DND-41 (cell line): Measurements from ENCODE around the gene AQP9.

Source experiments
- CTCF ChIP-seq: IDR thresholded peaks from 2 replicates; pipeline ENCODE4 v1.5.1; 2012; ENCODE audit warnings: borderline replicate concordance, low read length, moderate library complexity, mild to moderate bottlenecking; ENCODE audit not compliant: poor library complexity, severe bottlenecking; ENCODE audit errors: extremely low read depth
- EZH2 ChIP-seq: IDR thresholded peaks from 3 replicates; pipeline ENCODE4 v1.6.1; 2012; ENCODE audit warnings: borderline replicate concordance, low read depth, mild to moderate bottlenecking, moderate library complexity, low read length, inconsistent platforms; ENCODE audit not compliant: severe bottlenecking

GRCh38 chr15:58118272-58118671, 19.9 kb upstream of the AQP9 start:
- TF ChIP-seq CTCF (no peak), EZH2 (no peak)
